Measurements from ENCODE around the gene HOMER2.

GRCh38 chr15:82914396-82914795, 38.1 kb downstream of the HOMER2 start:
- TF ChIP-seq EZH2 (IDR thresholded peaks at IDR 0.05; ENCODE audit: low read length, unreplicated experiment) (no peak), CTCF (conservative IDR thresholded peaks at IDR 0.05; ENCODE audit: low read depth, low read length) (no peak)

Data from PC-3 (cell line).